ENCODE measurements around the gene DNAH9.

- TF ChIP-seq, protein P1, sequence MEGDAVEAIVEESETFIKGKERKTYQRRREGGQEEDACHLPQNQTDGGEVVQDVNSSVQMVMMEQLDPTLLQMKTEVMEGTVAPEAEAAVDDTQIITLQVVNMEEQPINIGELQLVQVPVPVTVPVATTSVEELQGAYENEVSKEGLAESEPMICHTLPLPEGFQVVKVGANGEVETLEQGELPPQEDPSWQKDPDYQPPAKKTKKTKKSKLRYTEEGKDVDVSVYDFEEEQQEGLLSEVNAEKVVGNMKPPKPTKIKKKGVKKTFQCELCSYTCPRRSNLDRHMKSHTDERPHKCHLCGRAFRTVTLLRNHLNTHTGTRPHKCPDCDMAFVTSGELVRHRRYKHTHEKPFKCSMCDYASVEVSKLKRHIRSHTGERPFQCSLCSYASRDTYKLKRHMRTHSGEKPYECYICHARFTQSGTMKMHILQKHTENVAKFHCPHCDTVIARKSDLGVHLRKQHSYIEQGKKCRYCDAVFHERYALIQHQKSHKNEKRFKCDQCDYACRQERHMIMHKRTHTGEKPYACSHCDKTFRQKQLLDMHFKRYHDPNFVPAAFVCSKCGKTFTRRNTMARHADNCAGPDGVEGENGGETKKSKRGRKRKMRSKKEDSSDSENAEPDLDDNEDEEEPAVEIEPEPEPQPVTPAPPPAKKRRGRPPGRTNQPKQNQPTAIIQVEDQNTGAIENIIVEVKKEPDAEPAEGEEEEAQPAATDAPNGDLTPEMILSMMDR (IDR thresholded peaks at IDR 0.05; ENCODE audit: borderline replicate concordance, extremely low read depth, low read length, poor library complexity, severe bottlenecking): no peak
- TF ChIP-seq EZH2 (IDR thresholded peaks at IDR 0.05; ENCODE audit: borderline replicate concordance, low read depth, low read length, severe bottlenecking): no peak
These were observed 334.1 kb downstream of the DNAH9 start for GRCh38 chr17:11932337-11932898.

Measured in DND-41 (cell line).